SK-N-SH treated with all-trans-retinoic acid at 6 μM for 48 hours (cell line): ENCODE results near the gene TMEM81.

Experiments
- ATAC-seq: fragments of 200-7000 bp; cut with Tn5 transposase; 3 replicates; pipeline ENCODE4 v1.9.1; 2020; ENCODE audit warnings: mild to moderate bottlenecking, moderate library complexity
- ARNTL ChIP-seq: fragments of 450-650 bp; formaldehyde crosslinking; IDR thresholded peaks from 2 replicates; pipeline ENCODE4 v1.5.0; 2020; ENCODE audit warnings: low read depth, mild to moderate bottlenecking, moderate library complexity, borderline replicate concordance
- BACH2 ChIP-seq: fragments of 250-450 bp; sonication (Bioruptor Pico); IDR thresholded peaks from 2 replicates; pipeline ENCODE4 v1.9.0; 2021; ENCODE audit warnings: mild to moderate bottlenecking, borderline replicate concordance
- CREB5 ChIP-seq: fragments of 250-450 bp; sonication (Bioruptor Pico); IDR thresholded peaks from 2 replicates; pipeline ENCODE4 v1.5.1; 2020; ENCODE audit warnings: low read depth, mild to moderate bottlenecking, moderate library complexity
- CSDC2 ChIP-seq: fragments of 250-450 bp; sonication (Bioruptor Pico); IDR thresholded peaks from 2 replicates; pipeline ENCODE4 v1.5.0; 2020; ENCODE audit warnings: mild to moderate bottlenecking, moderate library complexity
- CSRNP3 ChIP-seq: fragments of 250-450 bp; sonication (Bioruptor Pico); IDR thresholded peaks from 2 replicates; pipeline ENCODE4 v1.5.1; 2021; ENCODE audit warnings: mild to moderate bottlenecking, moderate library complexity
- ESRRG ChIP-seq: fragments of 250-450 bp; sonication (Bioruptor Pico); IDR thresholded peaks from 2 replicates; pipeline ENCODE4 v1.6.1; 2021; ENCODE audit warnings: mild to moderate bottlenecking
- GLIS3 ChIP-seq: fragments of 250-450 bp; sonication (Bioruptor Pico); IDR thresholded peaks from 2 replicates; pipeline ENCODE4 v1.5.0; 2020; ENCODE audit warnings: mild to moderate bottlenecking, moderate library complexity
- ISL1 ChIP-seq: fragments of 250-450 bp; sonication (Bioruptor Pico); IDR thresholded peaks from 2 replicates; pipeline ENCODE4 v2.1.2; 2022; ENCODE audit warnings: mild to moderate bottlenecking, moderate library complexity
- OSR1 ChIP-seq: fragments of 250-450 bp; sonication (Bioruptor Pico); IDR thresholded peaks from 2 replicates; pipeline ENCODE4 v1.8.0; 2022; ENCODE audit warnings: moderate library complexity, mild to moderate bottlenecking, inconsistent platforms
- PATZ1 ChIP-seq: fragments of 250-450 bp; sonication (Bioruptor Pico); IDR thresholded peaks from 2 replicates; pipeline ENCODE4 v1.8.0; 2020; ENCODE audit warnings: mild to moderate bottlenecking, moderate library complexity, borderline replicate concordance
- POU6F1 ChIP-seq: fragments of 250-450 bp; sonication (Bioruptor Pico); IDR thresholded peaks from 2 replicates; pipeline ENCODE4 v1.8.0; 2021; ENCODE audit warnings: low read depth, mild to moderate bottlenecking, moderate library complexity, borderline replicate concordance
- PPARA ChIP-seq: fragments of 250-450 bp; sonication (Bioruptor Pico); IDR thresholded peaks from 2 replicates; pipeline ENCODE4 v1.5.0; 2020; ENCODE audit warnings: mild to moderate bottlenecking, borderline replicate concordance
- RARB ChIP-seq: fragments of 250-450 bp; sonication (Bioruptor Pico); IDR thresholded peaks from 2 replicates; pipeline ENCODE4 v1.8.0; 2021; ENCODE audit warnings: mild to moderate bottlenecking, moderate library complexity
- SNAI2 ChIP-seq: fragments of 250-450 bp; sonication (Bioruptor Pico); IDR thresholded peaks from 2 replicates; pipeline ENCODE4 v1.5.0; 2020; ENCODE audit warnings: mild to moderate bottlenecking, moderate library complexity
- TCF4 ChIP-seq: fragments of 250-450 bp; sonication (Bioruptor Pico); IDR thresholded peaks from 2 replicates; pipeline ENCODE4 v1.8.0; 2021; ENCODE audit warnings: mild to moderate bottlenecking, moderate library complexity, borderline replicate concordance
- TOX ChIP-seq: fragments of 250-450 bp; sonication (Bioruptor Pico); IDR thresholded peaks from 2 replicates; pipeline ENCODE4 v1.8.0; 2021; ENCODE audit warnings: mild to moderate bottlenecking, moderate library complexity, borderline replicate concordance
- TSHZ2 ChIP-seq: fragments of 250-450 bp; sonication (Bioruptor Pico); IDR thresholded peaks from 2 replicates; pipeline ENCODE4 v1.5.0; 2020; ENCODE audit warnings: mild to moderate bottlenecking, moderate library complexity
- ZC3H10 ChIP-seq: fragments of 250-450 bp; sonication (Bioruptor Pico); IDR thresholded peaks from 2 replicates; pipeline ENCODE4 v1.5.1; 2021; ENCODE audit warnings: mild to moderate bottlenecking, moderate library complexity
- ZFP3 ChIP-seq: fragments of 250-450 bp; sonication (Bioruptor Pico); IDR thresholded peaks from 2 replicates; pipeline ENCODE4 v1.5.0; 2020; ENCODE audit warnings: mild to moderate bottlenecking, moderate library complexity
- ZFP30 ChIP-seq: fragments of 450-650 bp; formaldehyde crosslinking; IDR thresholded peaks from 2 replicates; pipeline ENCODE4 v1.5.0; 2022; ENCODE audit warnings: mild to moderate bottlenecking, moderate library complexity
- ZNF565 ChIP-seq: fragments of 450-650 bp; formaldehyde crosslinking; conservative IDR thresholded peaks from 2 replicates; pipeline ENCODE4 v1.5.0; 2020; ENCODE audit warnings: low read depth, mild to moderate bottlenecking, moderate library complexity
- ZNF70 ChIP-seq: fragments of 450-650 bp; formaldehyde crosslinking; IDR thresholded peaks from 2 replicates; pipeline ENCODE4 v1.5.0; 2020; ENCODE audit warnings: mild to moderate bottlenecking, moderate library complexity
- ZNF8 ChIP-seq: fragments of 450-650 bp; formaldehyde crosslinking; IDR thresholded peaks from 2 replicates; pipeline ENCODE4 v1.5.0; 2020; ENCODE audit warnings: mild to moderate bottlenecking, moderate library complexity

The TMEM81 gene

GRCh38 chr1:205122489-205122882 lies 38.2 kb upstream of the TMEM81 start:
- TF ChIP-seq BACH2 (CRISPR knock-in tag) (no peak), ZFP3 (CRISPR knock-in tag) (no peak), POU6F1 (CRISPR knock-in tag) (no peak), PATZ1 (CRISPR knock-in tag) (no peak), RARB (no peak), PPARA (no peak), ESRRG (CRISPR knock-in tag) (no peak), CSRNP3 (CRISPR knock-in tag) (no peak), ZNF565 (CRISPR knock-in tag) (no peak), SNAI2 (CRISPR knock-in tag) (no peak), CSDC2 (no peak)
- TF ChIP-seq, all 23 proteins: peak for 0

GRCh38 chr1:205121660-205122488 lies 37.6 kb upstream of the TMEM81 start, which contains the start of gene RBBP5:
TSS of gene RBBP5 (minus strand) at chr1:205121978. CDS start at chr1:205121873, 105 bp downstream.
- peak; percentile 77; the same call in 1 of the 2 replicates for TF ChIP-seq TOX (CRISPR knock-in tag)
- no peak for TF ChIP-seq GLIS3 (CRISPR knock-in tag)
- TF ChIP-seq RARB = peak; percentile 95; the same call in 1 of the 2 replicates
- TF ChIP-seq BACH2 (CRISPR knock-in tag) = no peak
- TF ChIP-seq POU6F1 (CRISPR knock-in tag) = peak; percentile 99
- no peak for TF ChIP-seq ESRRG (CRISPR knock-in tag)
- peak; percentile 43; the same call in 1 of the 2 replicates for TF ChIP-seq ZC3H10 (CRISPR knock-in tag)
- TF ChIP-seq CREB5 (CRISPR knock-in tag) = no peak
- no peak; the same call in 1 of the 2 replicates for TF ChIP-seq PATZ1 (CRISPR knock-in tag)
- no peak for TF ChIP-seq ISL1
- no peak for TF ChIP-seq OSR1 (CRISPR knock-in tag)
- no peak for TF ChIP-seq TSHZ2
- no peak for TF ChIP-seq SNAI2 (CRISPR knock-in tag)
- TF ChIP-seq ZNF565 (CRISPR knock-in tag) = no peak
- no peak for TF ChIP-seq TCF4 (CRISPR knock-in tag)
- TF ChIP-seq ZNF8 (CRISPR knock-in tag) = no peak
- no peak for TF ChIP-seq CSRNP3 (CRISPR knock-in tag)
- no peak for TF ChIP-seq ZFP3 (CRISPR knock-in tag)
- peak; percentile 85; the same call in 1 of the 2 replicates for TF ChIP-seq PPARA
- TF ChIP-seq ZNF70 (CRISPR knock-in tag) = no peak
- TF ChIP-seq ARNTL (CRISPR knock-in tag) = no peak
- no peak for TF ChIP-seq ZFP30 (CRISPR knock-in tag)
- TF ChIP-seq CSDC2 = no peak
- TF ChIP-seq, all 23 proteins: peak for 5
- peak; percentile 100 for ATAC-seq

More at GRCh38 chr1:205122489-205122882, 38.2 kb upstream of the TMEM81 start:
- ATAC-seq = peak; percentile 48
